ENCODE measurements around the gene PHKG2.

DNA sequence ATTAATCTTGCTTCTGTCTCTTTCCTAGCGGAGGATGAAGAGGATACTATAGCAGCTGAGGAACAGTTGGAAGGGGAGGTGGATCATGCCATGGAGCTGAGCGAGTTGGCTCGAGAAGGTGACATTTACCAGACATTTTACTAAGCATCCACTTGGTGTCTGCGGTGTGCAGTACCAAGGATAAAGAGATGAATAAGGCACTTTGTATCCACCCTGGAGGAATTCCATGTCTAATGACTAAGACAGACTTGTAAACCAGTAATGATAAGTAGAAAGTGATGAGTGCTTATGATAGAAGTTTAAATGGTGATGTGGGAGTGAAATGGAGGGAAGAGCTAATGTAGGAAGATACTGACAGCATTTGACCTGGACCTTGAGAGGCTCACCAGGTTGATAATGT is 37.3 kb upstream of the PHKG2 start:
- no peak for TF ChIP-seq CTCF (IDR thresholded peaks at IDR 0.05; ENCODE audit: low read length)
- no peak for TF ChIP-seq EZH2 (optimal IDR thresholded peaks at IDR 0.05; ENCODE audit: low read depth, low read length)
